Lower leg skin (tissue), 4 donors: ENCODE data around the gene STAT5A. TPM values are rescaled to one million over a fixed set of nuclear protein-coding genes. Genes with fewer than 3 reads are reported as not detected.
A peak's percentile ranks its signal among the peaks of the same experiment; 100 is the strongest.

Experiments
- DNase-seq, 2 donors: peaks; one replicate each; pipeline ENCODE4 v3.0.0-alpha.2; 2019; ENCODE audit warnings: low spot score in 2 of 2
- H3K4me3 ChIP-seq: fragments of 200-600 bp; sonication (generic); 2 replicates; pipeline ENCODE4 v1.5.1; 2017; ENCODE audit warnings: mild to moderate bottlenecking, low read depth; ENCODE audit not compliant: poor library complexity, severe bottlenecking
- CTCF ChIP-seq, 3 donors: fragments of 450-650 bp; IDR thresholded peaks; one replicate each; pipeline ENCODE4 v1.5.1; 2016; ENCODE audit warnings: antibody characterized with exemption in 3 of 3, mild to moderate bottlenecking in 3 of 3, moderate library complexity in 2 of 3
- POLR2A ChIP-seq, 2 donors: fragments of 450-650 bp; IDR thresholded peaks; one replicate each; pipeline ENCODE4 v1.6.1; 2016 to 2017; ENCODE audit warnings: antibody characterized with exemption in 2 of 2, mild to moderate bottlenecking in 1 of 2, moderate library complexity in 1 of 2
- WGBS, 2 donors: methylation state at CpG; one replicate each; pipeline ENCODE4 v1.1.5; 2018; 5-methylcytosine and 5-hydroxymethylcytosine counted together
- intact Hi-C: fragments of 100-400 bp; cut with DNase I; formaldehyde crosslinking; loops from one replicate; pipeline ENCODE4 v1.15.0; 2023; ENCODE audit warnings: low total_unique reads
- total RNA-seq, 4 donors: library from RNA; depleted of rRNA; stranded (reverse); fragments of >200 nt; gene quantifications; one replicate each; pipeline ENCODE4 v1.1.0, GENCODE V29; 2016

Gene STAT5A
- total RNA-seq, 4 donors from 2014 or later, result 25.1 to 60.9 (median 48.0) TPM

DNA sequence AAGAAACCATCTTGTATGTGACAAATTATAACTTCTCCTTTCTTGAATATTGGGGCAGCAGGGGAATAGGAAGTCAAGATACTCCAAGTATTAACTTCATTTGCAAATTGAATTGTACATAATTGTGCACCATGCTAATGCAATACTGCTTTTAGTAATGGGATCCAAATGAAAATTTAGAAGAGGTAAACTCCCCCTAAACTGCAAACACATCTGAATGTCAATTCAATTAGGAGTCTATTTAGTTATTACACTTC is 16.6 kb upstream of the STAT5A start:
- no peak overlapping the region for H3K4me3 ChIP-seq
- intact Hi-C loops, result no loop called here
- no peak for DNase-seq
- TF ChIP-seq POLR2A (IDR thresholded peaks at IDR 0.05) (no peak), CTCF (IDR thresholded peaks at IDR 0.05) (no peak)

- 77 to 80% methylated on average over 7 of the region's 7 CpGs for WGBS, 2 donors
- intact Hi-C loops, result no loop called here
- no peak for TF ChIP-seq CTCF (IDR thresholded peaks at IDR 0.05)
- TF ChIP-seq POLR2A (IDR thresholded peaks at IDR 0.05), result no peak
Measured at GRCh38 chr17:42272162-42272907, 16.0 kb upstream of the STAT5A start.

GRCh38 chr17:42273474-42274252 is 14.6 kb upstream of the STAT5A start:
- intact Hi-C loops, result no loop called here
- no peak overlapping the region for H3K4me3 ChIP-seq
- WGBS, 2 donors, result 63 to 64% methylated on average over 7 of the region's 7 CpGs
- no peak for TF ChIP-seq CTCF (IDR thresholded peaks at IDR 0.05)
- no peak for TF ChIP-seq POLR2A (IDR thresholded peaks at IDR 0.05)
- no peak for DNase-seq

More at GRCh38 chr17:42272162-42272907, 16.0 kb upstream of the STAT5A start:
- no peak overlapping the region for H3K4me3 ChIP-seq
- no peak for DNase-seq

- DNase-seq, result no peak
- intact Hi-C loops, result no loop called here
- no peak overlapping the region for H3K4me3 ChIP-seq
- no peak for TF ChIP-seq CTCF (IDR thresholded peaks at IDR 0.05)
- no peak for TF ChIP-seq POLR2A (IDR thresholded peaks at IDR 0.05)
- 91 to 94% methylated on average over 3 of the region's 3 CpGs for WGBS, 2 donors
Measured at GRCh38 chr17:42274253-42274542, 14.1 kb upstream of the STAT5A start.

DNA sequence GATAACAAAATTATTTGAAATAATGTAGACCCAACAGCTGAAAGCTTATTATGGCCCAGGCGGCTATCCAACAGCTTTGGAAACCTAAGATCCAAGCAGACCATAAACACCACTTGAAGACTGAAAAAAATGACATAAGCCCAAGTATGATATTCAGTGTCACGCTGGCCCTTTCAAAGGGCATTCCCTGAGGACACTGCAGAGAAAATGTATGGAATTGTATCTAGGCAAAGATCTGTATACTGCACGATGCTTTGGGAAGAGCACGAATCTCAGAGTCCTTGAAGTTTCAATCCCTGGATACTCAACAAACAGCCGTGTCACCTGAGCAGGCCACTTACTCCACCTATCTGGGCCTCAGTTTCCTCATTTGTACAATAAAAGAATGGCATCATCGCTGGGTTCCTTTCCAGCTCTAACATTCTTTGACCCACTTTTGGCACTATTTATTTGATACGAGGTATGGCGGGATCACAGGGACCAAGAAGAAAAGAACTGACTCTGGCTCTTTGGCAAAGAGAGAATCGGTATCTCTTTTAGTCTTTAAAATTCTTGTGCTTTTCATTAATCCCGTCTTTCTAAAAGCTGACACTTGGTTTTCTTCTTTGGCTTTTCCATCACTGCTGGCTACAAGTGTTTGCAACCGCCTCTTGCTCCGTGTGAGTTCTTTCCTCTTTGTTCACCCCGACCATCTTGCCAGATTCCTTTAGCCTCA is 13.3 kb upstream of the STAT5A start:
- intact Hi-C loops, result no loop called here
- 25 to 27% methylated on average over 13 of the region's 13 CpGs for WGBS, 2 donors
- no peak for DNase-seq

More for the DNA sequence above, 13.3 kb upstream of the STAT5A start:
- TF ChIP-seq CTCF (IDR thresholded peaks at IDR 0.05) (no peak), POLR2A (IDR thresholded peaks at IDR 0.05) (no peak)
- peak overlapping the region; percentile 86 for H3K4me3 ChIP-seq
